PC-3 (cell line): ENCODE data around the gene FOXP4.

Source experiments
- CTCF ChIP-seq: fragments of 300-600 bp; sonication (generic); conservative IDR thresholded peaks from 2 replicates; pipeline ENCODE4 v1.5.1; 2017; ENCODE audit warnings: antibody characterized with exemption, low read depth, mild to moderate bottlenecking, low read length
- EZH2 ChIP-seq: fragments of 300-600 bp; sonication (generic); IDR thresholded peaks from one replicate; pipeline ENCODE4 v1.6.1; 2017; ENCODE audit warnings: antibody characterized with exemption, mild to moderate bottlenecking, low read length; ENCODE audit not compliant: unreplicated experiment
- EZH2phosphoT487 ChIP-seq: fragments of 300-600 bp; sonication (generic); IDR thresholded peaks from 2 replicates; pipeline ENCODE4 v1.6.1; 2018; ENCODE audit warnings: mild to moderate bottlenecking, antibody characterized with exemption, low read length, borderline replicate concordance

GRCh38 chr6:41625442-41625841 is 79.3 kb downstream of the FOXP4 start:
- TF ChIP-seq CTCF (no peak), EZH2phosphoT487 (no peak), EZH2 (no peak)
